K562 (cell line): Measurements from ENCODE around the gene ITPKB. TPM values are rescaled to one million over a fixed set of nuclear protein-coding genes. Genes with fewer than 3 reads are reported as not detected.

Experiments used
- ATAC-seq: fragments of 200-7000 bp; cut with Tn5 transposase; 3 replicates; pipeline ENCODE4 v1.9.1; 2020; ENCODE audit warnings: moderate library complexity
- BruUV-seq: library from RNA; stranded (reverse); fragments of 400-500 nt; replicated peaks from 2 replicates; lab custom pipeline; 2021; lab: Mats Ljungman, UMichigan
- CTCF ChIA-PET: fragments of 300-600 bp; formaldehyde crosslinking; extraction: SDS; loops from one replicate; lab custom pipeline; 2021; ENCODE audit warnings: low intra/inter-chr PET ratio; lab: Yijun Ruan, JAX
- POLR2A ChIA-PET: fragments of 300-600, 350-650 bp; sonication (Branson Sonifier 250); formaldehyde crosslinking; extraction: SDS; loops from one replicate; lab custom pipeline; 2021; ENCODE audit warnings: antibody characterized with exemption, inconsistent platforms; lab: Yijun Ruan, JAX
- DNase-seq, 4 experiments: peaks; one replicate each; pipeline versions ENCODE4 v3.0.0 to v3.0.0-alpha.2; 2011 to 2018; ENCODE audit warnings: low spot score in 3 of 4, mixed read lengths in 3 of 4; ENCODE audit errors: extremely low read depth in 1 of 4
- FAIRE-seq: peaks from 2 replicates; lab custom pipeline; 2011; peaks lifted over from hg19 to GRCh38; lab: Jason Lieb, UNC
- H2AFZ ChIP-seq: 2 replicates; pipeline ENCODE4 v1.6.0; 2011; ENCODE audit warnings: low read depth, low read length, control low read depth, inconsistent platforms
- H3K27ac ChIP-seq: fragments of 200-600 bp; 3 replicates; pipeline ENCODE4 v1.8.0; 2011; ENCODE audit warnings: low read depth, mild to moderate bottlenecking, control low read depth, inconsistent platforms, low read length, moderate library complexity, mixed read lengths; ENCODE audit errors: extremely low read depth
- H3K27me3 ChIP-seq, 2 experiments: fragments of 300-600 bp in 1 of 2; 2 replicates in 1 of 2; 3 replicates in 1 of 2; pipeline versions ENCODE4 v1.6.0 to v1.8.0; 2011; ENCODE audit warnings: inconsistent platforms in 2 of 2, low read length in 2 of 2, mild to moderate bottlenecking in 1 of 2, mixed read lengths in 1 of 2, moderate library complexity in 1 of 2; ENCODE audit not compliant: control insufficient read depth in 2 of 2, insufficient read depth in 2 of 2
- H3K36me3 ChIP-seq: fragments of 300-600 bp; 3 replicates; pipeline ENCODE4 v1.8.0; 2011; ENCODE audit warnings: mild to moderate bottlenecking, low read length, inconsistent platforms; ENCODE audit not compliant: control insufficient read depth, insufficient read depth
- H3K4me1 ChIP-seq, 2 experiments: fragments of 200-600 bp in 1 of 2; replicated peaks in 1 of 2; 2 replicates in 1 of 2; 3 replicates in 1 of 2; pipeline versions ENCODE4 v1.5.1 to v1.8.0; 2011; ENCODE audit warnings: inconsistent platforms in 2 of 2, low read length in 2 of 2, mild to moderate bottlenecking in 1 of 2, mixed read lengths in 1 of 2, moderate library complexity in 1 of 2; ENCODE audit not compliant: control insufficient read depth in 2 of 2, insufficient read depth in 2 of 2
- H3K4me2 ChIP-seq: 2 replicates; pipeline ENCODE4 v1.6.1; 2011; ENCODE audit warnings: low read length, control low read depth, inconsistent platforms, mixed read lengths; ENCODE audit not compliant: insufficient read depth
- H3K4me3 ChIP-seq: fragments of 200-600 bp; sonication (generic), shearing (Covaris generic); 2 replicates; pipeline ENCODE4 v1.5.1; 2016; ENCODE audit warnings: control low read depth, inconsistent platforms
- H3K79me2 ChIP-seq: fragments of 200-600 bp; 3 replicates; pipeline ENCODE4 v1.8.0; 2011; ENCODE audit warnings: low read length, inconsistent platforms; ENCODE audit not compliant: control insufficient read depth, insufficient read depth
- H3K9ac ChIP-seq, 2 experiments: 2 replicates each; pipeline versions ENCODE4 v1.6.0 to v1.6.1; 2011; ENCODE audit warnings: low read depth in 2 of 2, low read length in 2 of 2, control low read depth in 1 of 2, inconsistent platforms in 1 of 2, mild to moderate bottlenecking in 1 of 2, mixed read lengths in 1 of 2; ENCODE audit not compliant: insufficient read depth in 1 of 2
- H3K9me1 ChIP-seq: one replicate; pipeline ENCODE4 v1.6.0; 2011; ENCODE audit warnings: inconsistent platforms, mild to moderate bottlenecking, low read length, moderate library complexity; ENCODE audit not compliant: control insufficient read depth, insufficient read depth
- H3K9me3 ChIP-seq: replicated peaks from 2 replicates; pipeline ENCODE4 v1.5.1; 2011; ENCODE audit warnings: low read depth, low read length, inconsistent platforms; ENCODE audit not compliant: control insufficient read depth, insufficient read depth
- H4K20me1 ChIP-seq: replicated peaks from 2 replicates; pipeline ENCODE4 v1.6.1; 2011; ENCODE audit warnings: low read length, inconsistent platforms, mixed read lengths; ENCODE audit not compliant: control insufficient read depth, insufficient read depth
- ELF1 ChIP-seq: fragments of 200-800 bp; sonication (Bioruptor generic); IDR thresholded peaks from 2 replicates; pipeline ENCODE4 v1.6.1; 2016; ENCODE audit warnings: missing genetic modification characterization, missing compliant biosample characterization
- NCOR1 ChIP-seq: fragments of 450-650 bp; IDR thresholded peaks from 2 replicates; pipeline ENCODE4 v1.6.1; 2016; ENCODE audit warnings: mild to moderate bottlenecking, moderate library complexity
- SP2 ChIP-seq: IDR thresholded peaks from 2 replicates; pipeline ENCODE4 v1.6.1; 2011; ENCODE audit warnings: mild to moderate bottlenecking, low read depth, low read length, moderate library complexity; ENCODE audit not compliant: poor library complexity, severe bottlenecking; ENCODE audit errors: extremely low read depth
- ZBTB43 ChIP-seq: sonication (generic); formaldehyde crosslinking; IDR thresholded peaks from 2 replicates; pipeline ENCODE4 v1.8.0; 2023; ENCODE audit warnings: mild to moderate bottlenecking, missing genetic modification reagents
- ZHX1 ChIP-seq: fragments of 150-350 bp; conservative IDR thresholded peaks from 2 replicates; pipeline ENCODE4 v1.6.1; 2014; ENCODE audit warnings: low read length
- ZMIZ1 ChIP-seq, 2 experiments: fragments of 150-350 bp in 1 of 2; IDR thresholded peaks; 2 replicates each; pipeline ENCODE4 v1.6.1; 2012 to 2016; ENCODE audit warnings: low read depth in 2 of 2, low read length in 2 of 2, mild to moderate bottlenecking in 1 of 2, moderate library complexity in 1 of 2
- ZNF277 ChIP-seq: fragments of 250-450 bp; sonication (Bioruptor Pico); IDR thresholded peaks from 2 replicates; pipeline ENCODE4 v1.8.0; 2022; ENCODE audit warnings: inconsistent platforms, mild to moderate bottlenecking, moderate library complexity, borderline replicate concordance
- ZNF79 ChIP-seq: fragments of 250-450 bp; sonication (Bioruptor Pico); IDR thresholded peaks from 2 replicates; pipeline ENCODE4 v1.4.0; 2020; ENCODE audit warnings: low read depth, mild to moderate bottlenecking, moderate library complexity
- WGBS: fragments of 100-300 bp; shearing (Covaris generic); methylation state at CpG from one replicate; pipeline ENCODE4 v1.1.6; 2016; ENCODE audit warnings: low coverage, mixed read lengths; ENCODE audit not compliant: insufficient coverage; ENCODE audit errors: missing lambda C conversion rate; 5-methylcytosine and 5-hydroxymethylcytosine counted together
- in situ Hi-C: fragments of 300-500 bp; cut with MboI; formaldehyde crosslinking; loops from 4 replicates; pipeline ENCODE4 v1.15.0; 2018; ENCODE audit warnings: inconsistent platforms, mixed read lengths
- intact Hi-C: fragments of 100-400 bp; cut with micrococcal nuclease; formaldehyde crosslinking; loops from 2 replicates; pipeline ENCODE4 v1.14.2; 2022
- polyA plus RNA-seq, 8 experiments: library from polyadenylated mRNA; depleted of rRNA in 4 of 8; stranded (reverse) in 5 of 8; unstranded in 3 of 8; fragments of >200 nt; fragmentation: Nextera tagmentation in 2 of 8; fragmentation: Illumina TruSeq in 1 of 8; extraction: Ambion mirVana in 2 of 8; extraction: Trizol in 1 of 8; gene quantifications; 2 replicates each; pipeline versions ENCODE4 v1.2.1 to v1.2.3, GENCODE V29; 2011 to 2014; ENCODE audit warnings: inconsistent platforms in 1 of 8, missing spikeins in 1 of 8
- total RNA-seq, 7 experiments: library from RNA; depleted of rRNA in 6 of 7; stranded (reverse); fragments of >200 nt in 6 of 7; fragmentation: Illumina TruSeq in 2 of 7; extraction: Trizol in 2 of 7; gene quantifications; 2 replicates each; pipeline versions ENCODE4 v1.2.1 to v1.2.3, GENCODE V29; 2011 to 2021; ENCODE audit warnings: low replicate concordance in 1 of 7
- TF ChIP-seq, protein P1 (sequence below): fragments of 450-650 bp; formaldehyde crosslinking; IDR thresholded peaks from 2 replicates; pipeline ENCODE4 v1.4.0; 2020; ENCODE audit warnings: mild to moderate bottlenecking

Gene ITPKB
- total and polyA plus RNA-seq, 9 of the 15 experiments (the other 6 are each of a cell fraction or from before 2014, with no cell fraction given): 0.01 to 0.22 TPM; not detected in 7

DNA sequence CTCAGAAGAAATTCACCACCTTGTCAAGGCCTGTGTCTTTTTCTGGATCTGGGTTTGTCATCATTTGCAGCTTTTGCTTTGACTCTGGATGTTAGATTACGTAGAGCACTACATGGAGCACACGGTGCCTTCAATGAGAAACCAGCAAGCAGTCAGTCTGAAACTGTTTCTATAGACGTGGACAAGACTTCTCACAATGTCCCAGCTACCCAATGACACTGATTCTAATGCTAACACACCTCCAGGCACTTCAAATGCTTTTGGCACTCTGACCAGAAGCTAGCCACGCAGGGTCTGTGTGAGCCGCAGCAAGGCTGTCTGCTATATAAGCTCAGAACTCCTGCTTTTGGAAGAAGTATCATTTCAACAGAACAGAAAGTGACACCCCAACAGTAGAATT lies 38.2 kb downstream of the ITPKB start (continued):
- no peak for TF ChIP-seq ZMIZ1 (IDR thresholded peaks at IDR 0.05; ENCODE audit: low read depth in 2 of 2, low read length in 2 of 2)

- no peaks in the 10 kb centered on the region for H3K9me3 ChIP-seq
- no peaks in the 10 kb centered on the region for H3K36me3 ChIP-seq
- H3K4me2 ChIP-seq: no peak overlapping the region
- BruUV-seq: no TSS peak
- H3K4me3 ChIP-seq: no peak overlapping the region
- H2AFZ ChIP-seq: no peak overlapping the region
- in situ Hi-C loops (no loop called here), intact Hi-C loops (no loop called here)
- no peak for DNase-seq
- WGBS: 5% methylated on average over 7 of the region's 7 CpGs
- POLR2A ChIA-PET: interaction anchor here (1.3 kb wide), 1 partner anchor 11 kb away, joined by 4 read pairs; no protein-coding TSS in a partner anchor
- H3K79me2 ChIP-seq: no peaks in the 10 kb centered on the region
- H3K27ac ChIP-seq: no peak overlapping the region
- no peak overlapping the region for H3K9ac ChIP-seq
- H3K9me1 ChIP-seq: no peaks in the 10 kb centered on the region
- H4K20me1 ChIP-seq: no peaks in the 10 kb centered on the region
- no peak for FAIRE-seq
- no peak for ATAC-seq
- H3K4me1 ChIP-seq: peaks cover 8 to 9% of the 10 kb centered on the region in 2 experiments; a peak in 2 of 5 replicates
- CTCF ChIA-PET: no interaction called here
- peaks cover 23 to 52% of the 10 kb centered on the region in 2 experiments for H3K27me3 ChIP-seq
- no peak for TF ChIP-seq ELF1 (tag)
- TF ChIP-seq ZNF79 (CRISPR knock-in tag): no peak
- no peak for TF ChIP-seq ZNF277
- TF ChIP-seq ZBTB43: no peak
- TF ChIP-seq, protein P1, sequence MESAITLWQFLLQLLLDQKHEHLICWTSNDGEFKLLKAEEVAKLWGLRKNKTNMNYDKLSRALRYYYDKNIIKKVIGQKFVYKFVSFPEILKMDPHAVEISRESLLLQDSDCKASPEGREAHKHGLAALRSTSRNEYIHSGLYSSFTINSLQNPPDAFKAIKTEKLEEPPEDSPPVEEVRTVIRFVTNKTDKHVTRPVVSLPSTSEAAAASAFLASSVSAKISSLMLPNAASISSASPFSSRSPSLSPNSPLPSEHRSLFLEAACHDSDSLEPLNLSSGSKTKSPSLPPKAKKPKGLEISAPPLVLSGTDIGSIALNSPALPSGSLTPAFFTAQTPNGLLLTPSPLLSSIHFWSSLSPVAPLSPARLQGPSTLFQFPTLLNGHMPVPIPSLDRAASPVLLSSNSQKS: no peak
- no peak for TF ChIP-seq ZHX1
- no peak for TF ChIP-seq SP2
- no peak for TF ChIP-seq NCOR1
Measured at GRCh38 chr1:226699166-226699565, 39.9 kb downstream of the ITPKB start.
